Activated CD8-positive, alpha-beta memory T cell treated with anti-CD3 and anti-CD28 coated beads for 24 hours (primary cell): ENCODE results near the gene RPL12.

ENCODE experiments used
- DNase-seq: peaks from one replicate; pipeline ENCODE4 v3.0.0-alpha.2; 2020

Gene RPL12

DNA sequence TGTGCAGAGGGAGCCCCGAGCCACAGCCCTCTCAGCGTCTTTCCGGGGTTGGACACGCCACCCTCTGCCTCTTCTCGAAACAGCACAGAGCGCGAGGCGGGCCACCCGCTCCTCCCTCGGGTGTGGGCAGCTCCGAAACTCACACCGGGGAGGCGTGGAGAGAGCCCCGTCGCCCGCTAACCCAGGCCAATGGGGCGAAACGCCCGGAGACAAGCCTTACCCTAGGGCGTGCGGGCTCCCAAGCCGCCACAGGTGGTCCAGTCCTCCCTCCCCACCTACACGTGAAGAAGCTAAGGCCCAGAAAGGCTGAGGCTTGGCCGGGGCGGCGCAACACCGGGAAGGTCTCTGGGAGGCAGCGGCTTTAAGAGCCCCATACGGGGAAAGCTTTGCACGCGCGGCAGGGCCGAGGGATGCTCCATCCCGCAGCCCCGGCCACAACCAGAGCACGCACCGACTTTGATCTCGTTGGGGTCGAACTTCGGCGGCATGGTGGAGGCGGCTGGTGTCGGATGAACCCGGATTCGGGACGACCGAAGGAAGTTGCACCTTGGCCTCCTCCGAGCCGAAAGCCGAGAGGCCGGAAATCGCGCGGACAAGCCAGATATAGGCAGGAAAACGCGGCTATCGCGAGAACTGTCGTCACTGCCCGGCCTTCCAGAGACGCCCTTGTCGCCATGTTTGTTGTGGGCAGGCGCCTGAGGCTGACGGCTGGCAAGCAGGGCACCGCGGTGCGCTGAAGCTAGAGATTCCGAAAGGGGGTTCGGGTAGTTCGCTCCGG lies at the start of gene RPL12, which contains the start of gene LRSAM1:
TSS of gene RPL12 (minus strand) at position 577 of the 778 bp plus-strand sequence. CDS start at position 488, 89 bp downstream.
TSS of gene LRSAM1 (plus strand) at position 681 of the 778 bp plus-strand sequence. CDS start 3,018 bp downstream, outside the sequence.
- peak; percentile 100 for DNase-seq

DNA sequence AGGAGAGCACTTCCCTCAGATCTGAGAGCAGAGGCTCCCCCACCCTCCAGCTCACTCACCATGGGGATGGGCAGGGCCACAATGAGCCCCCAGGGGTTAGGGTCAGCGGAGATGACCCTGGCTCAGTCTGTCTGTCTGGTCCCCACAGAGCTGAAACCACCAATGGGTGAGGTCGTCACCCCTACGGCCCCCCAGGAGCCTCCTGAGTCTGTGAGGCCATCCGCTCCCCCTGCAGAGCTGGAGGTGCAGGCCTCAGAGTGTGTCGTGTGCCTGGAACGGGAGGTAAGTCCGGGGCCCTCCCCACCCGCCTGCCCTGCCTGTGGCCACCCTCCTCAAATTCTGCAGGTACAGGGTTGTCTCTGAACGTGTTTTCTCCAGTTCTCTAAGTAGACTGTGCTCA lies 49.7 kb upstream of the RPL12 start:
- no peak for DNase-seq

- DNase-seq: no peak
These were observed 49.2 kb upstream of the RPL12 start for GRCh38 chr9:127500399-127500798.

DNA sequence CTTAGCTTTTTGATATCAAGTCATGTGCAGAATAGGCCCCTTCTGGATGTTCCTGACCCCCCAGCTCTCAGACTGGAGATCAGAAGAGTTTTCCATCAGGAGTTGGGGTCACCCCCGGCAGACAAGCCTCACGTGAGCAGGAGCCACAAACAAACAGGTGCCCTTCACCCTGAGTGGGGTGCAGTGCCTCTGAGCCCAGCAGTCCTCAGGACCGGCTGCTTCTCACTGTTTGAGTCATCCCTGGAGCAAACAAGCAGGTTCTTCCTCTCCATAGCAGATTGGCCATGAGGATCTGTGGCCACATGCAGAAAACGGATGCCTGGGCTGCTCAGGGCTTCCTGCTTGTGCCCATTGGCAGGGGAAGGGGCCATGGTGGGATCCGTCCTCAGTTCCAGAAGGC lies 47.1 kb upstream of the RPL12 start:
- no peak for DNase-seq

DNA sequence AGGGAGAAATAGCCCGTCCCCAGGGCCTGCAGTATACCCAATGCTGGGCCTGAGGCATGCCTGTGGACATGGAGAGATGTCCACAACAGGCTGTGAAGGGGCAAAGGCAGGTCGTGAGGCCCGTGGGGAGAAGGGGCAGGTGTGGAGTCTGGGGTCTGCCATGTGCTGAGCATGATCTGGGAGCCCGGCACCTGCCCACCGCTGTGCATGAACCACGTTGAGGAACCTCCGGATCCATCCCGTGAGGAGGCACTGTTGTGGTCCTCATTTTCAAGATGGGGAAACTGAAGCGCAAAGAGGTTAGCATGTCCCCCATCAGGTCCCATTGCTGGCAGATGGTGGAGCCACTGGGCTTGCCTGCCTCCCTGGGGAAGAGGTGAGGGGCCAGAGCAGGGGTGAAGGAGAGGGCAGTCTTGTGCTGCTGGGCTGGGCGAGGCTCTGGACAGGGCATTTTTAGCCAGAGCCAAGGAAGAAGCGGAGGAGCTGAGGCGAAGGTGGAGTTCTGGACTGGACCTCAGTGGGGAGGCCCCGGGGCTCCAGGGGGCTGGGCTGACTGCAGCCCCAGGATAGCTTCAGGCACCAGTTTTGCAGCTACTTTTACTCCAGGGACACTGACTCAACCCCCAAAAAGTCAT lies 46.6 kb upstream of the RPL12 start:
- no peak for DNase-seq

DNA sequence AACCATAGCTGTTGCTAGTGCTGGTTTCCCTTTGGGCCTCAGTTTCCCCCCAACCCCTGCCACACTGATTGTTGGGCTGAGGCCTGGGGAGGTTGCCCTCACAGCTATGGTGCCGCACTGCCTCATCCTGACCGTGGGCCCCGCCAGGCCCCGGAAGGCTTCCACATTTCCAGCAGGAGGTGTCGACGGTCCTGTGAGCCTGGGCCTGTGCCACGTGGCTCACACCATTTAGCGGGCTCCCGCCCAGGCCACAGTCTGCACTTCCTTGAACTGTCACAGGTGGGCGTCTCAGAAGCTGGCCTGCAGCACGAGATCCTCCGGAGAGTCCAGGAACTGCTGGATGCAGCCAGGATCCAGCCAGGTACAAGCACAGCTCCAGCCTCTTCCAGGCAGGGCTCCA lies 45.8 kb upstream of the RPL12 start:
- no peak for DNase-seq

- no peak for DNase-seq
These were observed 44.8 kb upstream of the RPL12 start for GRCh38 chr9:127495884-127496555.

GRCh38 chr9:127494304-127494702 lies 43.1 kb upstream of the RPL12 start:
- DNase-seq: no peak

DNA sequence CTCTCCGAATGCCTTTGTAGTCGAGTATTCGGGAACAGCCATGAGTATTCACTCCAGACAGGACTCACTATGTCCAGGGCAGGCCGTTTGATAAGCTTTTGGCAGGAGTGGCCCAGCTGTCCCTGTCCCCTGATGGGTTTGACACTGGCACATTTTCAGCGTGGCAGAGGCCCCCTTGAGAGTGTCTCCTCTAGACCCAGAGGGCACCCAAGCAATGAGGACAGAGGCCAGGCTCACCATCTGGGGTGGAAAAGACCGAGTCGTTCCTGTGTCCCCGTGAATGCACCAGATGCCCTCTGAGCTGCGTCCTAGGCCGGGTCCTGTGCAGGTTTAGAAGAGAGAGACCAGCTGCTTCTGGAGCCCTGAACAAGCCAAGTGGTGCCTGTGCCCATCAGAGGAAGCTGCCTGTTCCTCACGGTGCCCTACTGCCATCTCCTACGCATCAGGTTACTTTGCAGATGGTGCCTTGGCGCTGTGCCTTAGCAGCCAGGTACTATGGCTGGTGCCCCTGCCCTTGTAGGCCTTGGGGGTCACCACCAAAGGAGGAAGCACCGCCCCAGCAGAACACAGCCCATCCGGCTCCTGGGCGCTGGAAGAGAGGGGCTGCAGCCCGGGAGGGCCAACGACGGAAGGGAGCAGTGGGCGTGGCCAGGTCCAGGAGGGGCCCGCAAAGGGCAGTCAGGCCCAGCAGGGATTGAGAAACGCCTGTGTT lies 42.5 kb upstream of the RPL12 start:
- DNase-seq: no peak

DNA sequence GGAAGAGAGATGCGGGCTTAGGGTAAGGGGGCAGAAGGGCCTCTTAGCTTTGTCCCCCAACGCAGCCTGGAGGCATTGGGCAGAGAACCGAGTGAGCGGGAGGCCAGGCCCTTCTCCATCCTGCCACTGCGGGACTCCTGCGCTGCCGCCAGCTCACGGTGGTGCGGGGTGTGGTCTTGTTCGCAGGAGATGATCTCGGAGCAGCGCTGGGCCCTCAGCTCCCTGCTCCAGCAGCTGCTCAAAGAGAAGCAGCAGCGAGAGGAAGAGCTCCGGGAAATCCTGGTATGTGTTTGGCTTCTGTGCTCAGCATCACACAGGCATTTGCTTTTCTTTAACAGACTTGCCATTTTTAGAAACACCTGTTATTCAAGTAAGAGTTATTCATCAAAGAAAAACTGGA lies 41.4 kb upstream of the RPL12 start:
- DNase-seq: no peak

- DNase-seq: no peak
These were observed 40.3 kb upstream of the RPL12 start for GRCh38 chr9:127491516-127491915.

DNA sequence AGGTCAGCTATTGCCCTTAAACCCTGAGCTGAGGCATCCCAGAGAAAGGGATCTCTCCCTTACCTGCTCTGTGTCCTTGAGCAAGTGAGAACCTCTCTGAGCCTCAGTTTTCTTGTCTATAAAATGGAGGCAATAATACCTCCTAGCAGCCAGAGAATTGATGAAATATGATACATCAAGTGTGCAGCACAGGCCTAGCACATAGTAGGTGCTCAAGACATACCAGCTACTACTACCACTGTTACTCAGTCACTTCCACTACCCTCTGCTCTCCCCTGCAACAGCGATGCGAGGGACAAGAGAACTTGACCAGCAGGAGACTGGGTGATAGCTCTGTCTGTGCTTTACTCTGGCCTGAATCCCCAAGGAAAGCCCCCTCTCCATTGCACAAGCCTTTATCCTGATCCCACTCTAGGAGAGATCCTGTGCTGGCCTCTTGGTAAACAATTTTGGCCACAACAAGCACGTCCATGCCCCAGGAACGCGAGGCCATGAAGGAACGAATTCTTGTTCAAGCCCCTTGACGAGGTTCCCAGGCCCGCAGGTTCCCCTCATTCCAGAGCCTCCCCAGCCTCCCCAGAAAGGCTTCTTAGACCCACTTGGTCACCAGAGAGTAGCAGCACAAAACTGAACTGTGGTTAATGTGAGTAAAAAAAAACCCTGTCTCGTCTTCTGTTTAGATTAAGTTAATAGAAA lies 39.5 kb upstream of the RPL12 start:
- no peak for DNase-seq

DNA sequence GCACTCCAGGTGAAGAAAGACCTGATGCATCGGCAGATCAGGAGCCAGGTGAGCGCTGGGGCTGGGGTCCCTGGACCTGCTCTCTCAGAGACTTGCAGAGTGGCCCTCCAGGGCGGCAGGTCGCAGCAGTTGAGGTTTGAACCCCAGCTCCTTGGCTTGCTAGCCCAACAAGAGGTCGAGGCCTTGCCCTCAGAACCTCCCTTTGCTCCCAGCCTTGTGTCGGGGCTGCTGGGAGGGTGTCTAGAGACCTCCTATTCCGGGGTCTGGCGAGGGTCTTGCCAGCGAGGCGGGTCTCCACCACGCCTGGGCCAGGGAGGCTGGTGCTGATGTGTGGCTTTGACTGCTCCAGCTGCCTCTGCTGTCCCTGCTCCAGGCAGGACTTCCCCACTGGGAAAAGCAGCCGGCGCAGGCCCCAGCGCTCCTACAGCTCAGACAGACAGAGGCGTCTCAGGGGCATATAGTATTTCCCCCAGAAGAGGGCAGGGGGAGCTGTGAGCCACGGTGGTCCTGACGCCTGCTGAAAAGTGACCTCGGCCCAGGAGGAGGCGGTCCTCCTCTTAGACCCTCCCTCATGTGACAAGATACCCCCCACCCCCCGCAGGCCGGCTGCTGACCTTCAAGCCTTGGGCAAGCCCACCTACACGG lies 38.4 kb upstream of the RPL12 start:
- DNase-seq: no peak

DNA sequence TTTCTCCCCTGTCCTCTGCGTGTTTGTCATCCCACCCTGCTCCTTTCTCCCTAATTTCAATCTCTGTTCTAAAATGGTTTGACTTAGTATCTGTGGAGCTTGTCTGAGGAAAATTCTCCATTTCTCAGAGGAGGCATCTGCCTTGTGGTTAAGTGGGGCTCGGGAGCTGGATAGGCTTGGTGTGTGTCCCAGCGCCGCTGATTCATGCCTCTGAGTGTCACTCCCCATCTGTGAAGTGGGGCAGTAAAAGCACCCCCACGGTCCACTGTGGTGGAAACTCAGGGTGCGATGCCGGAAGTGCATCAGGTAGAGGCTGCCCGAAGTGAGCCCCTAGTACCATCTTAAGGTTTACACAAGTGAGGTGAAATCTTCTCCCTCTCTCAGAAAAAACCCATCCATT lies 37.7 kb upstream of the RPL12 start:
- no peak for DNase-seq

- DNase-seq: no peak
These were observed 34.8 kb upstream of the RPL12 start for GRCh38 chr9:127485995-127486394.

DNA sequence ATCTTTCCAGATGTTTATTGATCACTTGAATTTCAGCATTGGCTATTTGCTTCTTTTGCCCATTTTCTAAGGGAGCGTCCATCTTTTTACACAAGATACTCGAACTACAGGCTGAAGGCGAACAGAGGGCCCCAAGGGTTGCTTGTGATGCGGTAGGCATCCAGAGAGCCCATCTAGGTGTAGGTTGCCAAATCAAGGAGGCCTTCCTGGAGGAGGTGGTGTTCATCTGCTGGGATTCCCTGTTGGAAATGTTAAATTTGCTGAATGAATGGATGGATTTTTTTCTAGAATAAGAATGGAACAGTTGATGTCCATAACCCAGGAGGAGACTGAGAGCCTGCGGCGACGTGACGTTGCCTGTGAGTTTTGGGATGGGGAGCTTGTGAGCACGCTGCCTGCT lies 31.5 kb upstream of the RPL12 start:
- DNase-seq: no peak

- no peak for DNase-seq
These were observed 28.4 kb upstream of the RPL12 start for GRCh38 chr9:127479507-127480081.

GRCh38 chr9:127474592-127474991 lies 23.4 kb upstream of the RPL12 start:
- DNase-seq: no peak

GRCh38 chr9:127473932-127474331 lies 22.7 kb upstream of the RPL12 start:
- no peak for DNase-seq

- no peak for DNase-seq
These were observed 22.3 kb upstream of the RPL12 start for GRCh38 chr9:127473501-127473900.

GRCh38 chr9:127470662-127471061 lies 19.5 kb upstream of the RPL12 start:
- no peak for DNase-seq

- no peak for DNase-seq
These were observed 16.4 kb upstream of the RPL12 start for GRCh38 chr9:127467621-127468020.
